ENCODE results near the gene SPATS2L. TPM values are rescaled to one million over a fixed set of nuclear protein-coding genes. Genes with fewer than 3 reads are reported as not detected.

The SPATS2L gene
- total and polyA plus RNA-seq, 7 experiments from 2014 or later: 1.1 to 51.9 (median 2.9) TPM

DNA sequence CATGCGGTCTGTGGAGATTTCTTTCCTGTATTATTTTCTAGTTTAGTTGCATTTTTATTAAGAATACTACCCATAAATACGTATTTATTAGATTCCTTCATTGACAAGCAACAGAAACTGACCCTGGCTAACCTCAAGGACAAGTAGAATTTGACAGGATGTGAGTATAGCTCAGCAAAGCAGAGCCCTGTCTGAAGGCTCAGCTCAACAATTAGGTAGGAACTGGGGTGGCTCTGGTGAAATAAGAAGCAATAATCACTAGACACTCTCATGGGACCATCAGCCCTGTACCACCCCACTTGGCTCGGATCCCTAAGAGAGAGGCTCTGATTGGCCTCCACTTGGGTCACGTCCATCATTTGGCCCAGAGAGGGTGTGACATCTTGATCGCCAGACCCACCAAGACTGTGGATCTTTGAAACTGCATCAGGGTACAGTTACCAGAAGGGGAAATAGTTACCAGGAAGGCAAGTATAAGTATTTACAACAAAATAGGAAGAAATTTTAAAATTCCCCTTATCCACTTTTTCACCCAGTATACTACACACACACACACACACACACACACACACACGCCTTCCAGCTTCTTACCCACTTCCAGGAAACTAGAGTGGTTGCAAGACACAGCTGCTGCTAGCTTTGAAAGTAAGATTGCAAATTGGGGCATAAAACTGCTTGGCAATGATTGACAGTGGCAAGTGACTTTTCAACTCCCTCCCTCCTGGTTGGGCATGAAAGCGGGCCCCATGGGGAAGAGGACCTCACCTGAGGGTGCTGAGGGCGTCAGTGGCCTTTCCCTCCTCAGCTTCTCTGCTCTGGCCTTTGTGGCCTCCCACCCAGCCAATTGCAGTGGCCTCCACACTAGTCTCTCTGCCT is 161.6 kb downstream of the SPATS2L start:
- ATAC-seq: peak; percentile 47
- H3K36me3 ChIP-seq (ENCODE audit: control insufficient read depth in 2 of 3, insufficient read depth in 3 of 3, low read length in 3 of 3): no peaks in the 10 kb centered on the region
- peaks cover 23 to 70% (median 52%) of the 10 kb centered on the region in 7 donors for H3K4me1 Mint-ChIP-seq
- no peak overlapping the region for H3K4me3 ChIP-seq (ENCODE audit: low read length)
- peaks cover 0 to 2% (median 0%) of the 10 kb centered on the region in 11 donors for H3K9me3 Mint-ChIP-seq
- POLR2A ChIA-PET: interaction anchor here (0.6 to 3.2 kb wide), 6 partner anchors 42 to 482 kb away, joined by 3 to 19 read pairs (median 4); partner anchors contain the start of genes KCTD18 and SPATS2L
- peak overlapping the region; percentile 69 to 94 (median 87) for H3K27ac Mint-ChIP-seq
- peaks cover 0 to 18% (median 0%) of the 10 kb centered on the region in 5 donors for H3K36me3 Mint-ChIP-seq
- DNase-seq: peak in 7 of 9 donors; percentile 14 to 63 (median 55)
- CTCF ChIA-PET: interaction anchor here (0.6 to 2.6 kb wide), 9 partner anchors 11 to 494 kb away, joined by 3 to 14 read pairs (median 3); no protein-coding TSS in a partner anchor
- no peaks in the 10 kb centered on the region for H3K9me3 ChIP-seq (ENCODE audit: control insufficient read depth in 2 of 3, low read length in 3 of 3)
- intact Hi-C loops (cut with micrococcal nuclease): loop anchor here (1.0 to 10.0 kb wide), 5 partner anchors 23 to 161 kb away; partner anchors contain the start of genes SPATS2L (in 2 of the 2) and KCTD18 (in 1 of the 2)
- H3K27ac ChIP-seq (ENCODE audit: low read depth, low read length): peak overlapping the region; percentile 65
- H3K4me3 Mint-ChIP-seq: peak overlapping the region; percentile 44 to 92 (median 74)
- no peaks in the 10 kb centered on the region for H3K27me3 ChIP-seq (ENCODE audit: control insufficient read depth in 2 of 2, insufficient read depth in 2 of 2, low read length in 2 of 2)
- no peaks in the 10 kb centered on the region for H3K27me3 Mint-ChIP-seq
- H3K4me1 ChIP-seq (ENCODE audit: control insufficient read depth in 2 of 2, insufficient read depth in 2 of 2, low read length in 2 of 2): peaks cover 35 to 38% of the 10 kb centered on the region in 2 donors

GRCh38 chr2:200469708-200470211 is 163.3 kb downstream of the SPATS2L start:
- no peak overlapping the region for H3K4me3 Mint-ChIP-seq
- DNase-seq (no peak), ATAC-seq (no peak)
- no peaks in the 10 kb centered on the region for H3K27me3 ChIP-seq (ENCODE audit: control insufficient read depth in 2 of 2, insufficient read depth in 2 of 2, low read length in 2 of 2)
- H3K4me1 Mint-ChIP-seq: peaks cover 23 to 57% (median 47%) of the 10 kb centered on the region in 7 donors
- H3K36me3 ChIP-seq (ENCODE audit: control insufficient read depth in 2 of 3, insufficient read depth in 3 of 3, low read length in 3 of 3): no peaks in the 10 kb centered on the region
- H3K27me3 Mint-ChIP-seq: no peaks in the 10 kb centered on the region
- no peak overlapping the region for H3K27ac ChIP-seq (ENCODE audit: low read depth, low read length)
- H3K4me3 ChIP-seq (ENCODE audit: low read length): no peak overlapping the region
- intact Hi-C loops (cut with micrococcal nuclease): loop anchor here (2.0 to 10.0 kb wide), 3 partner anchors 45 to 163 kb away; partner anchors contain the start of genes KCTD18 (in 1 of the 2) and SPATS2L (in 1 of the 2)
- POLR2A ChIA-PET: no interaction called here
- peaks cover 0 to 2% (median 0%) of the 10 kb centered on the region in 11 donors for H3K9me3 Mint-ChIP-seq
- CTCF ChIA-PET: interaction anchor here (0.6 to 4.3 kb wide), 6 partner anchors 9 to 1091 kb away, joined by 3 to 31 read pairs (median 4); partner anchors contain the start of gene KCTD18
- peaks cover 0 to 14% (median 0%) of the 10 kb centered on the region in 5 donors for H3K36me3 Mint-ChIP-seq
- peak overlapping the region in 4 of 9 donors; percentile 9 to 87 (median 48) for H3K27ac Mint-ChIP-seq
- H3K4me1 ChIP-seq (ENCODE audit: control insufficient read depth in 2 of 2, insufficient read depth in 2 of 2, low read length in 2 of 2): peaks cover 26 to 38% of the 10 kb centered on the region in 2 donors
- H3K9me3 ChIP-seq (ENCODE audit: control insufficient read depth in 2 of 3, low read length in 3 of 3): no peaks in the 10 kb centered on the region

DNA sequence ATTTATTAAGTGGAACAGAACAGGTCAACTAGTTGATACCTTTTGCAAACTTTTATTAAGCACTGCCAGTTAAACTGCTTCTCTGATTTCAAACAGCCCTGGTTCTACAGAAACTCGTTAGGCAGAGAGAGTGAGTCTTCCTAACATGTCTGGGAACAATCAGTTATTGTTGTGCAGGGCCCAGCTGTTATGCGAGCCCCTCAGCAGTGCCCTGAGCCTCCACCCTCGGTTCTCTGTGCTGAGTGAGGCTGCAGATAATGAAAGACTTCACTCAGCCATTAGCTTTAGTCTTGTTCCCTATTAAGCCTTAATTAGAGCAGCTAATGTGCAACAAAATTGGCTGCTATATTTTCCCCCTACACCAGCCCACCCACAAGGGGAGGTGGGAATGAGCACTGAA is 163.7 kb downstream of the SPATS2L start:
- ChIA-PET POLR2A (no interaction called here), CTCF (interaction anchor here (0.6 to 4.3 kb wide), 5 partner anchors 15 to 1090 kb away, joined by 3 to 31 read pairs (median 3); partner anchors contain the start of gene KCTD18)
- Histone ChIP-seq H3K4me1 (ENCODE audit: control insufficient read depth in 2 of 2, insufficient read depth in 2 of 2, low read length in 2 of 2) (peaks cover 26 to 38% of the 10 kb centered on the region in 2 donors), H3K27me3 (ENCODE audit: control insufficient read depth in 2 of 2, insufficient read depth in 2 of 2, low read length in 2 of 2) (no peaks in the 10 kb centered on the region), H3K36me3 (ENCODE audit: control insufficient read depth in 2 of 3, insufficient read depth in 3 of 3, low read length in 3 of 3) (no peaks in the 10 kb centered on the region), H3K9me3 (ENCODE audit: control insufficient read depth in 2 of 3, low read length in 3 of 3) (no peaks in the 10 kb centered on the region), H3K4me3 (ENCODE audit: low read length) (no peak overlapping the region), H3K27ac (ENCODE audit: low read depth, low read length) (no peak overlapping the region)
- peaks cover 23 to 53% (median 46%) of the 10 kb centered on the region in 7 donors for H3K4me1 Mint-ChIP-seq
- H3K27ac Mint-ChIP-seq: peak overlapping the region in 3 of 9 donors; percentile 9 to 86 (median 11)
- no peak for ATAC-seq
- no peaks in the 10 kb centered on the region for H3K27me3 Mint-ChIP-seq
- intact Hi-C loops (cut with micrococcal nuclease): no loop called here
- H3K36me3 Mint-ChIP-seq: peaks cover 0 to 11% (median 0%) of the 10 kb centered on the region in 5 donors
- H3K9me3 Mint-ChIP-seq: peaks cover 0 to 2% (median 0%) of the 10 kb centered on the region in 11 donors
- no peak overlapping the region for H3K4me3 Mint-ChIP-seq
- no peak for DNase-seq

DNA sequence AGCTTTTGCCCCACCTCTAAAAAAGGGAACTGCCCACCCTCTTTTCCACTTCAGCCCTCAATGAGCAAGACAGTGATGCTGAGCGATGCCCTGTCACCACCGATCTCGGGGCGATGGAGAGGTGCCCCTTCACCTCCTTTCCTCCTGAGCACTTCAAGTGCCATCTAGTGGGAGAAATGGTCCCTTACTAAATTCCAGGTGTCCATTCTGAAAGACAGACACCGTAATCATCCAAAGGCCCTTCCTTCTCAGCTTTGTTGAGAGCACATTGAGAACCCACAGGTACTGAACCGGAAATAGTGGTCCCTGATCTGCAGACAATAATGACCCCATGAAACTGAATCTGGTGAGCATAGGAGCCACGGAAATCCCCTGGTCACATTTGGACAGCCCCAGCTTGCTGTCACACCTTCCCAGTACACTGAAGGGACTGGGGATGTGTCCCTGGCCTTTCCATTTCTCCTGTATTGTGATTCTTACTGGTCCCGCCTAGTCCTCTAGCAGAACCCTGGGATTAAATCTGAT is 164.9 kb downstream of the SPATS2L start:
- peak in 7 of 9 donors; percentile 20 to 47 (median 39) for DNase-seq
- no peak overlapping the region for H3K27ac ChIP-seq (ENCODE audit: low read depth, low read length)
- ATAC-seq: peak; percentile 56
- ChIA-PET CTCF (interaction anchor here (0.8 to 4.3 kb wide), 6 partner anchors 9 to 492 kb away, joined by 3 to 31 read pairs (median 4); partner anchors contain the start of gene KCTD18), POLR2A (interaction anchor here (1.1 to 1.2 kb wide), 2 partner anchors 99 to 277 kb away, joined by 3 read pairs; no protein-coding TSS in a partner anchor)
- peaks cover 23 to 41% (median 35%) of the 10 kb centered on the region in 7 donors for H3K4me1 Mint-ChIP-seq
- intact Hi-C loops (cut with micrococcal nuclease): loop anchor here (1.0 kb wide), 3 partner anchors 10 to 491 kb away; no protein-coding TSS in a partner anchor
- H3K4me3 Mint-ChIP-seq: peak overlapping the region in 7 of 10 donors; percentile 1 to 81 (median 46)
- no peaks in the 10 kb centered on the region for H3K27me3 ChIP-seq (ENCODE audit: control insufficient read depth in 2 of 2, insufficient read depth in 2 of 2, low read length in 2 of 2)
- H3K27me3 Mint-ChIP-seq: no peaks in the 10 kb centered on the region
- no peaks in the 10 kb centered on the region for H3K9me3 ChIP-seq (ENCODE audit: control insufficient read depth in 2 of 3, low read length in 3 of 3)
- H3K27ac Mint-ChIP-seq: peak overlapping the region in 3 of 9 donors; percentile 32 to 64 (median 44)
- peaks cover 20 to 30% of the 10 kb centered on the region in 2 donors for H3K4me1 ChIP-seq (ENCODE audit: control insufficient read depth in 2 of 2, insufficient read depth in 2 of 2, low read length in 2 of 2)
- H3K36me3 Mint-ChIP-seq: peaks cover 0 to 9% (median 0%) of the 10 kb centered on the region in 5 donors
- H3K36me3 ChIP-seq (ENCODE audit: control insufficient read depth in 2 of 3, insufficient read depth in 3 of 3, low read length in 3 of 3): no peaks in the 10 kb centered on the region
- no peak overlapping the region for H3K4me3 ChIP-seq (ENCODE audit: low read length)
- peaks cover 0 to 2% (median 0%) of the 10 kb centered on the region in 11 donors for H3K9me3 Mint-ChIP-seq

- H3K27ac ChIP-seq (ENCODE audit: low read depth, low read length): no peak overlapping the region
- H3K4me3 Mint-ChIP-seq: no peak overlapping the region
- no peak overlapping the region for H3K4me3 ChIP-seq (ENCODE audit: low read length)
- ChIA-PET POLR2A (interaction anchor here (1.1 to 1.2 kb wide), 2 partner anchors 100 to 278 kb away, joined by 3 read pairs; no protein-coding TSS in a partner anchor), CTCF (interaction anchor here (0.8 to 4.3 kb wide), 6 partner anchors 9 to 492 kb away, joined by 3 to 31 read pairs (median 6); no protein-coding TSS in a partner anchor)
- H3K27me3 ChIP-seq (ENCODE audit: control insufficient read depth in 2 of 2, insufficient read depth in 2 of 2, low read length in 2 of 2): no peaks in the 10 kb centered on the region
- H3K27me3 Mint-ChIP-seq: no peaks in the 10 kb centered on the region
- intact Hi-C loops (cut with micrococcal nuclease): loop anchor here (1.0 kb wide), 3 partner anchors 9 to 492 kb away; no protein-coding TSS in a partner anchor
- peaks cover 19 to 34% (median 29%) of the 10 kb centered on the region in 7 donors for H3K4me1 Mint-ChIP-seq
- H3K27ac Mint-ChIP-seq: no peak overlapping the region
- H3K9me3 Mint-ChIP-seq: peaks cover 0 to 2% (median 0%) of the 10 kb centered on the region in 11 donors
- H3K9me3 ChIP-seq (ENCODE audit: control insufficient read depth in 2 of 3, low read length in 3 of 3): no peaks in the 10 kb centered on the region
- DNase-seq (no peak), ATAC-seq (no peak)
- no peaks in the 10 kb centered on the region for H3K36me3 ChIP-seq (ENCODE audit: control insufficient read depth in 2 of 3, insufficient read depth in 3 of 3, low read length in 3 of 3)
- H3K4me1 ChIP-seq (ENCODE audit: control insufficient read depth in 2 of 2, insufficient read depth in 2 of 2, low read length in 2 of 2): peaks cover 15 to 23% of the 10 kb centered on the region in 2 donors
- H3K36me3 Mint-ChIP-seq: peaks cover 0 to 9% (median 0%) of the 10 kb centered on the region in 5 donors
These were observed 165.6 kb downstream of the SPATS2L start for GRCh38 chr2:200471928-200472645.

Measured in naive thymus-derived CD4-positive, alpha-beta T cell (primary cell).